OCI-M2 (cell line): ENCODE measurements around the gene GGA3.

Source experiments
- DNase-seq: peaks from one replicate; lab custom pipeline; 2025; ENCODE audit not compliant: unreplicated experiment; lab: John Stamatoyannopoulos, UW

The GGA3 gene

GRCh38 chr17:75250009-75250471, 11.4 kb downstream of the GGA3 start:
- no peak for DNase-seq

GRCh38 chr17:75249564-75249963, 11.8 kb downstream of the GGA3 start:
- DNase-seq, result no peak

GRCh38 chr17:75246404-75246803, 15.0 kb downstream of the GGA3 start:
- no peak for DNase-seq

- no peak for DNase-seq
Measured at GRCh38 chr17:75245011-75245410, 16.4 kb downstream of the GGA3 start.

- DNase-seq, result no peak
Measured at GRCh38 chr17:75244133-75244866, 17.1 kb downstream of the GGA3 start.

- no peak for DNase-seq
Measured at GRCh38 chr17:75242461-75243042, 18.9 kb downstream of the GGA3 start.

GRCh38 chr17:75241996-75242460, 19.4 kb downstream of the GGA3 start:
- DNase-seq, result no peak

GRCh38 chr17:75241502-75241901, 19.9 kb downstream of the GGA3 start:
- DNase-seq, result no peak

- DNase-seq, result no peak
Measured at GRCh38 chr17:75241143-75241430, 20.3 kb downstream of the GGA3 start.

- DNase-seq, result no peak
Measured at GRCh38 chr17:75240394-75241142, 20.8 kb downstream of the GGA3 start.

- no peak for DNase-seq
Measured at GRCh38 chr17:75239778-75240393, 21.5 kb downstream of the GGA3 start.

- DNase-seq, result no peak
Measured at GRCh38 chr17:75239214-75239613, 22.2 kb downstream of the GGA3 start.

GRCh38 chr17:75238684-75239191, 22.7 kb downstream of the GGA3 start:
- DNase-seq, result no peak

GRCh38 chr17:75238020-75238580, 23.3 kb downstream of the GGA3 start:
- DNase-seq, result no peak

GRCh38 chr17:75237100-75238014, 24.0 kb downstream of the GGA3 start:
- no peak for DNase-seq

GRCh38 chr17:75232786-75233185, 28.6 kb downstream of the GGA3 start:
- no peak for DNase-seq

GRCh38 chr17:75231741-75232464, 29.5 kb downstream of the GGA3 start:
- DNase-seq, result no peak

- no peak for DNase-seq
Measured at GRCh38 chr17:75231071-75231470, 30.3 kb downstream of the GGA3 start.

- no peak for DNase-seq
Measured at GRCh38 chr17:75228847-75229246, 32.6 kb downstream of the GGA3 start.
